Esophagus muscularis mucosa (tissue), 4 donors: ENCODE results near the gene CLP1. TPM values are rescaled to one million over a fixed set of nuclear protein-coding genes. Genes with fewer than 3 reads are reported as not detected.

Experiments used
- DNase-seq: peaks from one replicate; pipeline ENCODE4 v3.0.0-alpha.2; 2017; ENCODE audit errors: extremely low spot score
- H3K27ac ChIP-seq, 4 donors: fragments of 200-600 bp; sonication (generic); replicated peaks in 1 of 4; 1 replicate in 3 of 4; 2 replicates in 1 of 4; pipeline ENCODE4 v1.5.1; 2016 to 2019; ENCODE audit warnings: mild to moderate bottlenecking in 1 of 4
- H3K27me3 ChIP-seq, 4 donors: fragments of 200-600 bp; sonication (generic); one replicate each; pipeline versions ENCODE4 v1.5.1 to v1.6.0; 2016 to 2019
- H3K36me3 ChIP-seq, 4 donors: fragments of 200-600 bp; sonication (generic); one replicate each; pipeline ENCODE4 v1.5.1; 2016 to 2019
- H3K4me1 ChIP-seq, 4 donors: fragments of 200-600 bp; sonication (generic); one replicate each; pipeline ENCODE4 v1.5.1; 2016 to 2019
- H3K4me3 ChIP-seq, 4 donors: fragments of 200-600 bp; sonication (generic); 1 replicate in 2 of 4; 2 replicates in 2 of 4; pipeline ENCODE4 v1.5.1; 2016 to 2019; ENCODE audit warnings: mild to moderate bottlenecking in 4 of 4, moderate library complexity in 1 of 4
- H3K9me3 ChIP-seq, 4 donors: fragments of 200-600 bp; sonication (generic); 1 replicate in 3 of 4; 2 replicates in 1 of 4; pipeline ENCODE4 v1.5.1; 2016 to 2019
- CTCF ChIP-seq, 3 experiments: fragments of 200-600 bp in 2 of 3; fragments of 450-650 bp in 1 of 3; sonication (generic) in 2 of 3; IDR thresholded peaks; one replicate each; pipeline ENCODE4 v1.5.1; 2017 to 2019; ENCODE audit warnings: antibody characterized with exemption in 3 of 3, mild to moderate bottlenecking in 2 of 3, moderate library complexity in 1 of 3
- EP300 ChIP-seq: sonication (generic); formaldehyde crosslinking; IDR thresholded peaks from one replicate; pipeline ENCODE4 v1.6.1; 2017; ENCODE audit warnings: antibody characterized with exemption
- POLR2A ChIP-seq: fragments of 450-650 bp; IDR thresholded peaks from one replicate; pipeline ENCODE4 v1.6.1; 2017; ENCODE audit warnings: antibody characterized with exemption, moderate library complexity, mild to moderate bottlenecking, low read depth
- POLR2AphosphoS5 ChIP-seq, 2 donors: sonication (generic); formaldehyde crosslinking; IDR thresholded peaks; one replicate each; pipeline ENCODE4 v1.6.1; 2017; ENCODE audit warnings: antibody characterized with exemption in 2 of 2
- WGBS: methylation state at CpG from one replicate; pipeline ENCODE4 v1.1.5; 2018; 5-methylcytosine and 5-hydroxymethylcytosine counted together
- intact Hi-C: fragments of 100-400 bp; cut with DNase I; formaldehyde crosslinking; loops from one replicate; pipeline ENCODE4 v1.15.1; 2023
- total RNA-seq, 4 donors: library from RNA; depleted of rRNA; stranded (reverse); fragments of >200 nt; gene quantifications; one replicate each; pipeline versions ENCODE4 v1.1.0 to v1.2.1, GENCODE V29; 2016

Gene CLP1
- total RNA-seq, 4 donors from 2014 or later, result 8.3 to 18.1 (median 14.7) TPM

DNA sequence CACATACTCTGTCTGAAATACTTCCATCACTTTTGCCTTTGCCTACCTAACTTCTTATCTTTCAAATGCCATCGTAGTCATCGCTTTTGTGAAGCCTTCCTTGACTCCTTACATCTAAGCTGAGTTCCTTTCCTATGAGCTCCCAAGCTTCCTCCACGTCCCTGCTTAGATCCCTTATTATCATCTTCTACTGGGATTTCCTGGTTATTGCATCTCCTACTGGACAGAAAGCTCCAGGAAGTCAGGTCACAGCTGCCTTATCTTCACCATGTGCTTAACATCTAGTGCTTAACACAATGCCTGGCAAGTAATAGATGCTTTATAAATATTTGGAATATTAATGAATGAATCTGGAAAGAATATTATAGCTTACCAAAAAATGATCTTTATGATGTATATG is 13.8 kb upstream of the CLP1 start:
- 75% methylated on average over 3 of the region's 3 CpGs for WGBS
- H3K4me3 ChIP-seq, result no peak overlapping the region
- intact Hi-C loops, result loop anchor here (5.0 to 10.0 kb wide), 3 partner anchors 42 to 299 kb away; no protein-coding TSS in a partner anchor

GRCh38 chr11:57644748-57645688 is 12.5 kb upstream of the CLP1 start:
- no peaks in the 10 kb centered on the region for H3K36me3 ChIP-seq
- WGBS, result 7% methylated on average over 12 of the region's 17 CpGs
- peak; percentile 97 for DNase-seq
- peaks cover 60 to 78% (median 73%) of the 10 kb centered on the region in 4 donors for H3K4me1 ChIP-seq
- H3K4me3 ChIP-seq, result no peak overlapping the region
- peak overlapping the region; percentile 32 to 64 (median 50) for H3K27ac ChIP-seq
- no peak for TF ChIP-seq EP300
- peak; percentile 76 to 93 (median 82) for TF ChIP-seq CTCF (IDR thresholded peaks at IDR 0.05)
- TF ChIP-seq POLR2A, result no peak
- no peak for TF ChIP-seq POLR2AphosphoS5 (IDR thresholded peaks at IDR 0.05)
- no peaks in the 10 kb centered on the region for H3K9me3 ChIP-seq
- intact Hi-C loops, result loop anchor here (5.0 to 10.0 kb wide), 3 partner anchors 43 to 300 kb away; no protein-coding TSS in a partner anchor
- H3K27me3 ChIP-seq, result peaks cover 5 to 42% (median 33%) of the 10 kb centered on the region in 4 donors

More for the DNA sequence above, 13.8 kb upstream of the CLP1 start:
- no peak for DNase-seq
- peaks cover 5 to 30% (median 24%) of the 10 kb centered on the region in 4 donors for H3K27me3 ChIP-seq
- no peak overlapping the region for H3K27ac ChIP-seq
- H3K36me3 ChIP-seq, result no peaks in the 10 kb centered on the region
- no peak for TF ChIP-seq CTCF (IDR thresholded peaks at IDR 0.05)
- H3K4me1 ChIP-seq, result peaks cover 61 to 78% (median 73%) of the 10 kb centered on the region in 4 donors
- H3K9me3 ChIP-seq, result no peaks in the 10 kb centered on the region

- 22% methylated on average over 5 of the region's 5 CpGs for WGBS
- intact Hi-C loops, result loop anchor here (10.0 kb wide), 2 partner anchors 191 to 301 kb away; no protein-coding TSS in a partner anchor
- H3K27me3 ChIP-seq, result peaks cover 5 to 49% (median 36%) of the 10 kb centered on the region in 4 donors
- no peaks in the 10 kb centered on the region for H3K36me3 ChIP-seq
- TF ChIP-seq POLR2A (no peak), CTCF (IDR thresholded peaks at IDR 0.05) (no peak), EP300 (no peak), POLR2AphosphoS5 (IDR thresholded peaks at IDR 0.05) (no peak)
- no peak for DNase-seq
- peak overlapping the region; percentile 32 to 64 (median 50) for H3K27ac ChIP-seq
- no peaks in the 10 kb centered on the region for H3K9me3 ChIP-seq
- H3K4me1 ChIP-seq, result peaks cover 55 to 76% (median 70%) of the 10 kb centered on the region in 4 donors
- H3K4me3 ChIP-seq, result no peak overlapping the region
Measured at GRCh38 chr11:57645689-57646085, 11.9 kb upstream of the CLP1 start.

- Histone ChIP-seq H3K27ac (peak overlapping the region in 3 of 4 donors; percentile 32 to 58 (median 41)), H3K36me3 (no peaks in the 10 kb centered on the region), H3K9me3 (no peaks in the 10 kb centered on the region), H3K4me1 (peaks cover 53 to 70% (median 64%) of the 10 kb centered on the region in 4 donors), H3K27me3 (peaks cover 5 to 55% (median 36%) of the 10 kb centered on the region in 4 donors), H3K4me3 (no peak overlapping the region)
- DNase-seq, result no peak
- intact Hi-C loops, result loop anchor here (10.0 kb wide), 2 partner anchors 191 to 301 kb away; no protein-coding TSS in a partner anchor
- WGBS, result 41% methylated on average over 9 of the region's 10 CpGs
- TF ChIP-seq EP300, result no peak
- no peak for TF ChIP-seq POLR2AphosphoS5 (IDR thresholded peaks at IDR 0.05)
- TF ChIP-seq POLR2A, result no peak
- no peak for TF ChIP-seq CTCF (IDR thresholded peaks at IDR 0.05)
Measured at GRCh38 chr11:57646194-57646798, 11.3 kb upstream of the CLP1 start.
